Smooth muscle cell (in vitro differentiated cells): ENCODE data around the gene SLC6A9. TPM values are rescaled to one million over a fixed set of nuclear protein-coding genes. Genes with fewer than 3 reads are reported as not detected.

ENCODE experiments used
- DNase-seq: peaks from one replicate; lab custom pipeline; 2025; ENCODE audit not compliant: unreplicated experiment; lab: John Stamatoyannopoulos, UW
- H2AFZ ChIP-seq: fragments of 200-600 bp; sonication (generic); 2 replicates; pipeline ENCODE4 v1.6.0; 2016; ENCODE audit warnings: antibody characterized with exemption, low read depth, mild to moderate bottlenecking
- H3F3A ChIP-seq: fragments of 200-600 bp; sonication (generic); 2 replicates; pipeline ENCODE4 v1.6.0; 2017; ENCODE audit warnings: antibody characterized with exemption, low read depth
- H3K27ac ChIP-seq: fragments of 200-600 bp; sonication (generic); 2 replicates; pipeline ENCODE4 v1.5.1; 2016; ENCODE audit warnings: low read depth, mild to moderate bottlenecking
- H3K27me3 ChIP-seq: fragments of 200-600 bp; sonication (generic); 2 replicates; pipeline ENCODE4 v1.6.1; 2016; ENCODE audit warnings: low read depth, mild to moderate bottlenecking
- H3K36me3 ChIP-seq: fragments of 200-600 bp; sonication (generic); 2 replicates; pipeline ENCODE4 v1.5.1; 2016; ENCODE audit warnings: low read depth
- H3K4me1 ChIP-seq: fragments of 200-600 bp; sonication (generic); 2 replicates; pipeline ENCODE4 v1.5.1; 2016; ENCODE audit warnings: low read depth
- H3K4me2 ChIP-seq: fragments of 200-600 bp; sonication (generic); 2 replicates; pipeline ENCODE4 v1.6.0; 2016; ENCODE audit warnings: mild to moderate bottlenecking
- H3K4me3 ChIP-seq: fragments of 200-600 bp; sonication (generic); 2 replicates; pipeline ENCODE4 v1.5.1; 2016; ENCODE audit warnings: mild to moderate bottlenecking
- H3K79me2 ChIP-seq: fragments of 200-600 bp; sonication (generic); 2 replicates; pipeline ENCODE4 v1.6.0; 2016; ENCODE audit warnings: low read depth, mild to moderate bottlenecking
- H3K9ac ChIP-seq: fragments of 200-600 bp; sonication (generic); 2 replicates; pipeline ENCODE4 v1.6.0; 2016; ENCODE audit warnings: low read depth
- H3K9me3 ChIP-seq: fragments of 200-600 bp; sonication (generic); replicated peaks from 2 replicates; pipeline ENCODE4 v1.5.1; 2016; ENCODE audit warnings: low read depth
- H4K20me1 ChIP-seq: fragments of 200-600 bp; sonication (generic); 2 replicates; pipeline ENCODE4 v1.6.0; 2016; ENCODE audit warnings: low read depth
- CTCF ChIP-seq: fragments of 200-600 bp; sonication (generic); IDR thresholded peaks from 2 replicates; pipeline ENCODE4 v1.5.1; 2017; ENCODE audit warnings: borderline replicate concordance, mild to moderate bottlenecking, antibody characterized with exemption; ENCODE audit not compliant: insufficient read depth, poor library complexity, severe bottlenecking
- WGBS: methylation state at CpG from one replicate; pipeline ENCODE4 v1.1.7; 2016; ENCODE audit warnings: low lambda C conversion rate; 5-methylcytosine and 5-hydroxymethylcytosine counted together
- polyA plus RNA-seq: library from polyadenylated mRNA; unstranded; fragments of >200 nt; fragmentation: Nextera tagmentation; extraction: Ambion mirVana; gene quantifications from 2 replicates; pipeline ENCODE4 v1.2.1, GENCODE V29; 2016
- total RNA-seq: library from RNA; depleted of rRNA; stranded (reverse); fragments of >200 nt; gene quantifications from 2 replicates; pipeline ENCODE4 v1.2.3, GENCODE V29; 2014

The SLC6A9 gene
- total and polyA plus RNA-seq, 2 experiments from 2014 or later: 10.2 to 25.8 TPM

DNA sequence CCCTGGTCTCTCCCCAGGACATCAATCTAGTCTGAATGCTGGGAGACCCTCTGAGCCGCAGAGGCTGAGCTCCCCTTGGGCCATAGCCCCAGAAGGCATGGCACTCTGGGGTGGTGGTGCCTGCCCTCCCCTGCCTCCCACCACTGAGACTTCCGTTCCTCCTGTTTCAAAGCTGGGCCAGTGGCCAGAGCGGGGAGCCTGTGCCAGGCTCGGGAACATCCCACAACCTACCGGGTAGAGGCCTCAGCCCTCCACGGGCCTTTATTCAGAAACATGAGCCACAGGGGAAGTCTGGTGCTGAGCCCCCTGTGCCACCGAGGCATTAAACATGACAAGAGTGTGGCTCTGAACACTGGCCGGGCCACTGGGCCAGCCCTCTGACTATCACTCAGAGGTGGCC, 31.8 kb downstream of the SLC6A9 start:
- no peak overlapping the region for H2AFZ ChIP-seq
- TF ChIP-seq CTCF: no peak

GRCh38 chr1:43998000-43998378, 33.3 kb downstream of the SLC6A9 start:
- WGBS: 93% methylated on average over 11 of the region's 11 CpGs
- H3K4me1 ChIP-seq: peaks cover 5% of the 10 kb centered on the region
- no peaks in the 10 kb centered on the region for H4K20me1 ChIP-seq

More for the DNA sequence above, 31.8 kb downstream of the SLC6A9 start:
- no peaks in the 10 kb centered on the region for H3F3A ChIP-seq
- H3K9ac ChIP-seq: no peak overlapping the region
- H3K27ac ChIP-seq: no peak overlapping the region
- H3K4me1 ChIP-seq: peaks cover 5% of the 10 kb centered on the region
- H3K9me3 ChIP-seq: no peaks in the 10 kb centered on the region
- H4K20me1 ChIP-seq: no peaks in the 10 kb centered on the region
- H3K4me2 ChIP-seq: no peak overlapping the region
- no peaks in the 10 kb centered on the region for H3K27me3 ChIP-seq
- no peaks in the 10 kb centered on the region for H3K36me3 ChIP-seq
- H3K4me3 ChIP-seq: no peak overlapping the region
- 96% methylated on average over 8 of the region's 8 CpGs for WGBS
- H3K79me2 ChIP-seq: no peaks in the 10 kb centered on the region
- no peak for DNase-seq

DNA sequence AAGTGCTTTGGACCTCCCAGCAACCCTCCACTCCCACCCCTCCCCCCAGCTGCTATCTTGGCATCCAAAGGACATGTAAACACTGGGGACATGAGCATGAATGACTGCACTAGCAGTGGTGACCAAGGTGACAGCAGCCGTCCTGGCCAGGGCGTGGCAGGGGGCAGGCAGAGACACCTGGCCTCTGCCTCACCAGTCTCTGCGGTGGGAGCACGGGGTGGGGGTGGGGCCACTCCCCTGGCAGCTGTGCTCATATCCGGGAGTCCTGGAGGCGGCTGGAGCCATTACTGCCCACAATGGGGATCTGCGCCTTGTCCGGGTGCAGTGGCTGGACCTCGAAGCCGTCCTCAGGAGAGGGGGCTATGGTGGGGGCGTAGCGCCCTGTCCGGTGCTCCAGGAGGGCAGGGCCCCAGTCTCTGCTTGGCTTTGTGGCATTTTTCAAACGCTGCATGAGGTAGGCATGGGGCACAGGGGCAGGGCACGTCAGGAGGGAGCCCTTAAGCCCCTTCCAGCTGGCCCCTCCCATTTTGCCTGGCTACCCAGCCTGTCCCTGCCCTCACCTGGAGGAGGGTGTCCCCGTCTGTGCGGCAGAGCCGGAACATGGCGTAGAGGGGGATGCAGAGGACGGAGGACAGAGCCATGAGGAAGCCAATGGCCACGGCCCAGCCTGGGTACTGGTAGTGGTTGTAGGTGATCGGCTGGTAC, 33.8 kb downstream of the SLC6A9 start:
- H3K9ac ChIP-seq: no peak overlapping the region

More at GRCh38 chr1:43998000-43998378, 33.3 kb downstream of the SLC6A9 start:
- Histone ChIP-seq H3K27me3 (no peaks in the 10 kb centered on the region), H3F3A (peaks cover under 1% of the 10 kb centered on the region), H3K9ac (no peak overlapping the region), H3K4me3 (no peak overlapping the region), H3K4me2 (no peak overlapping the region), H3K36me3 (no peaks in the 10 kb centered on the region), H3K9me3 (no peaks in the 10 kb centered on the region), H3K27ac (no peak overlapping the region), H3K79me2 (no peaks in the 10 kb centered on the region), H2AFZ (no peak overlapping the region)
- TF ChIP-seq CTCF: no peak
- DNase-seq: no peak

More for the DNA sequence above, 33.8 kb downstream of the SLC6A9 start:
- Histone ChIP-seq H3K27ac (no peak overlapping the region), H4K20me1 (no peaks in the 10 kb centered on the region), H3K4me1 (peaks cover 5% of the 10 kb centered on the region), H3K9me3 (no peaks in the 10 kb centered on the region), H3K4me2 (no peak overlapping the region), H3K79me2 (no peaks in the 10 kb centered on the region), H3F3A (peaks cover 6% of the 10 kb centered on the region), H3K36me3 (no peaks in the 10 kb centered on the region), H3K27me3 (no peaks in the 10 kb centered on the region), H2AFZ (no peak overlapping the region), H3K4me3 (no peak overlapping the region)
- 91% methylated on average over 22 of the region's 22 CpGs for WGBS
- no peak for TF ChIP-seq CTCF
- no peak for DNase-seq
